HG03095 (cell line): Measurements from ENCODE around the gene VLDLR.
A peak's percentile ranks its signal among the peaks of the same experiment; 100 is the strongest.

Experiments
- ATAC-seq: cut with Tn5 transposase; IDR thresholded peaks from one replicate; pipeline ENCODE4 v1.9.1; 2021; ENCODE audit warnings: moderate library complexity; ENCODE audit not compliant: unreplicated experiment

The VLDLR gene

DNA sequence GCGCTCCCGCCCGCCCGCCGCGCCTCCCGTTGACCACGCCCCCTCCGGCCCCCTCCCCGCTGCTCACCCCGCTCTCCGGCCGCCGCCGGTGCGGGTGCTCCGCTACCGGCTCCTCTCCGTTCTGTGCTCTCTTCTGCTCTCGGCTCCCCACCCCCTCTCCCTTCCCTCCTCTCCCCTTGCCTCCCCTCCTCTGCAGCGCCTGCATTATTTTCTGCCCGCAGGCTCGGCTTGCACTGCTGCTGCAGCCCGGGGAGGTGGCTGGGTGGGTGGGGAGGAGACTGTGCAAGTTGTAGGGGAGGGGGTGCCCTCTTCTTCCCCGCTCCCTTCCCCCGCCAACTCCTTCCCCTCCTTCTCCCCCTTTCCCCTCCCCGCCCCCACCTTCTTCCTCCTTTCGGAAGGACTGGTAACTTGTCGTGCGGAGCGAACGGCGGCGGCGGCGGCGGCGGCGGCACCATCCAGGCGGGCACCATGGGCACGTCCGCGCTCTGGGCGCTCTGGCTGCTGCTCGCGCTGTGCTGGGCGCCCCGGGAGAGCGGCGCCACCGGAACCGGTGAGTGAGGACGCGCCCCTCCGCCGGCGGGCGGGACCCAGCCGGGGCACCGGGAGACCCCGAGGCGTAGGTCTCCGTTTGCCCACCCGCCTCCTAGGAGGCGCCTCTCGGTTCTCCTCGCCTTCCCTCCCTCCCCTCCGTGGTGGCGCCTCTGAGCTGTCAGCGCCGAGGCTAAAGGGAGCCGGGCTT lies at the start of gene VLDLR:
Gene VLDLR (plus strand): TSS at position 66 of the 739 bp plus-strand sequence. CDS start 403 bp downstream, at position 469.
- peak; percentile 37 for ATAC-seq

DNA sequence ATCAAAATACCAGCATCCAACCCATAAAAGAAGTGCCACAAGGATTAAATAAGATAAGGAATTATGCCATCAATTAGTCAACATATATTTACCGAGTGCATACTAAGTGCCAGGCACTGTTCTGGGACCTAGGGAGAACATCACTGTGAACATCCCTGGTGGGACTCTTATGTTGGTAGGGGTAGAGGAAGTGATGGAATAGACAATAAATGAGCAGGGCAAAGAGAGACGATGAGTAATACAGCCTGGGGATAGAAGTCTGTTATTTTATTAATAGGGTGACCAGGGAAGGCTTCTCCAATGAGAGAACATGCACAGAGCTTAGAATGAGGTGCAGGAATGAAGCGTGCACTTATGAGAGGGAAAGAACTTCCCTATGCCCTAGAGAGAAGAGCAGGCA lies 47.4 kb upstream of the VLDLR start:
- ATAC-seq, result no peak

DNA sequence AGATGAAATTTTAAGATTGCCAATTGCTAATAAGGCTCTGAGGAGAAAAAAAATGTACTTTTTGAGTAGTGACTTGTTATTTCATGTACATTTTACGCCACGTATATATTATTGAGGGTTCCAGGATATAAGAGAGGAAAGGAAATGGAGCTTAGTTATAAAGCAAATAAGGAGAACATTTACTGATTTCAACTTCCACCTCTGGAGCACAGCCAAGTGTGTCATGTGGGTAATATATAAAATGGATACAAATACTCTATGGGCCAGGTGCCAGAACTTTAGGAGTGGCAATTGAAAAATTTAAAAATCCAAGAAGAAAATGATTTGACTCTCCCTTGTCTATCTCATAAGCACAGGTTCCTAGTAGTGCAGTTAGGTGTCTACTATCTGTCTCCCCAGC lies 45.0 kb upstream of the VLDLR start:
- ATAC-seq, result no peak

DNA sequence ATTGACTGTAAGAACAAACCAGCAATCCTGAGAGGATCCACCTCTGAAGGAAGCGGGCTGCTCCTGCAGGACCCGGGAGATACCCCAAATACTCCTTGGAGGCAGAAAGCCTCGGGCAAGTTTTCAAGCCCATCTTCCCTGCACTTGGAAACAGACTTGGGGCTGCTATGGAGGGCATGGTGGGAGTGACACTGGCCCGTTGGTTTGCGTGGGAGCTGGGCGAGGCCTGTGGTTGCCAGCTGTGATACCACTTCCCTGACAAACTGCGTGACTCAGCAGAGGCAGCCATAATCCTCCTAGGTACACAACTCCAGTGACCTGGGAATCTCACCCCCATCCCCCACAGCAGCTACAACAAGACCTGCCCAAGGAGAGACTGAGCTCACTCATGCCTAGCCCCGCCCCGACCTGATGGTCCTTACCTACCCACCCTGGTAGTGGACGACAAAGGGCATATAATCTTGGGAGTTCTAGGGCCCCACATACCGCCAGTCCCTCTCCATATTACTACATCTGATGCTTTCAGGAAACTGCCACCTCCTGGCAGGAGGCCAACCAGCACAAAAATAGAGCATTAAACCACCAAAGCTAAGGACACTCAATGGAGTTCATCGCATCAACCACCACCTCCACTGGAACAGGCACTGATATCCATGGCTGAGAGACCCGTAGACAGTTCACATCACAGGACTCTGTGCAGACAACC lies 38.1 kb upstream of the VLDLR start:
- no peak for ATAC-seq

DNA sequence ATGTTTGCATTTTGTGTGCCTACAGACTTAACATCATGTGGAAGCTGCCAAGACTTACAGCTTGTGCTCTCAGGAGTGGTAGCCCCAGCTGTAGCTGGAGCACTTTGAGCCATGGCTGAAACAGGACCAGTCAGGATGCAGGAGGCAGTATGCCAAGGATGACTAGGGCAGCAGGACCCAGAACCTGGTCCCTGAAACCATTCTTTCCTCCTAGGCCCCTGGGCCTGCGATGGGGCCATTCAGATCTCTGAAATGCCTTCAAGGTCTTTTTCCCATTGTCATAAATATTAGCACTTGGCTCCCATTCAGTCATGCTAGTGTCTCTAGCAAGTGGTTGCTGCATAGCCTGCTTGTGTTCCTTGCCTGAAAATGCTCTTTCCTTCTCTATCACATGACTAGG lies 29.6 kb upstream of the VLDLR start:
- no peak for ATAC-seq

DNA sequence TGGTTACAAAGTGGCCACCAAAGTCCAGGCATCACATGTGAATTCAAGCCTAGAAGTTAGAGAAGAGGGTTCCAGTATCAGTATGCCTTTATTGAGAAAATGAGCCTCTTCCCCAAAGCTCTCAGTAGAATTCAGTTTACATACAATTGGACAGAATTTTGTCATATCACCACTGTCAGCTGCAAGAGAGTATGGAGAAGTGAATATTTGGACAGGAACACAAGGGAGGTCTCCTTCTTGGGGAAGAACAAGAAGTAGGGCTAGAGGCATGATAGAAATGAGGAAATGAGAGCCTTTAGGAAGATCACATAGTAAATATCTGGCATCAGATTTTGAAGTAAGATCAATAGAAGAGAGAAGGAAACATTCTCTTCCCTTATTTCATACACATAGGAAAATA lies 27.8 kb upstream of the VLDLR start:
- no peak for ATAC-seq

DNA sequence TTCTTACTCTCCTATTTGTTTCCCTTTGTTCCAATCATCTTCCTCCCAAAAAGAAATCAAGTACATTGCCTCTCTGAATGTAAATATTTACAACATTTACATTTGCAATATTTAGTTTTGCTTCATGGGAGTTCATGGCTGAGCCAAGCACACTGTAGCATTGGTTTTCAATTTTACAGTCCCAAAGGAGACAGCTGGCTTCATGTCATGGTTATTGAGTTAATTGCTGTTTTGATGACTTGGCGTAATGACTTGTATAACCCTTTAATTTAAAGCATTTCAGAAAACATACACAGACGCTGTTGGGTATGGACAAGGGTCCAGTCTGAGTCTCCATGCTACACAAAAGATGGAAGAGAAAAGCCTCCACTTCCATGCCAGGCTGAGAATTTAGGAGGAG lies 25.6 kb upstream of the VLDLR start:
- ATAC-seq, result no peak

DNA sequence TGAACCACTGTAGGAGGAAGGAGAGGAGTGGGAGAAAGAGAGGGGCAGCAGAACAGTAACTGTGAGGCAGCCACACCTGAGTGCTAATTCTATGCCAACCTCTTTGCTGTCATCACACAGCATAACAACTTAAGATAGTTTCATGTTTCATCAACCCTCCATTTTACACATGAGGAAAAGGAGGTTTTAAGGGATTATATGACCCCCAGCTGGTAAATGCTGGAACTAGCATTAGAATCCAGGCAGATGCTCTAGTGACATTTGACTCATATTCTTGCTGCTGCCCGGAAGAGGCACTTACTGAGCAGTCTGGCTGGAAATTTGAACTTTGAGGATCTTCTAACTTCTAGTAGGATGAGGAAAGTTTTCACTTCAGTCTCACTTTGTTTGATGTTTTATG lies 24.1 kb upstream of the VLDLR start:
- no peak for ATAC-seq

DNA sequence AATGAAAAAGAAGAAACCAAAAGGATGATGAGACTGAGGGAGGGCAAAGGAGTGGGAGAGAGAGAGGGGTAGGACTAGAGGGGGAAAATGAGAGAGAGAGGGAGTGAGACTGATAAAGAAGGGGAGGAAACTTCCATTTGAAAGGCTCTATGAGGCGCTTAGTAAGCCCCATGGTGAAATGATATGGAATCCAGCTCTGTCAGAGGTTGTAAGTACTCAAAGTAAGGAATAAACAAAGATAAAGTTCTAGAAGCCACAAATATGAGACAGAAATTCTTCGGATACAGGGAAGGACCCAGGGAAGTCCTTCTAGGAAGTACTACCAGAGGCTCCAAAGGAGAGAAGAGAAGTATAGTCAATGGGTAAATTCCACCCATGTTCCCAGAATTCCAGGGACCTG lies 21.7 kb upstream of the VLDLR start:
- ATAC-seq, result no peak

DNA sequence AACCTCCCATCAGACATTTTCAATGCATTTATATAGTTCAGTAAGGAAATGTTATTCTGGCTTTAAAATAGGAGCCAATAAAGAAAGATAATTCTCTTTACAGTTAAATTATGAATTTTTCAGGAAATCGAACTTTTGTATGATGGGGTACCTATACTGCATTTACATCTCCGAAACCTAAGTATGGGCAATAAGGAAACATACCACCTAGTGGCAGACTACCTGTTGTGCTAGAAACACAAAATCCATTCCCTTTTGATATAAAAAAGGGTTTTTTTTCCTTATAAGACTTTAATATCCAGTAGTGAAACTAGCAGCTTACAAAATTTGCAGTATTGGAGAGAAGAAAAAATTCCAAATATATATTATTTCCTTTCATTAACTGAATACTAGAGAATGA lies 21.3 kb upstream of the VLDLR start:
- no peak for ATAC-seq

DNA sequence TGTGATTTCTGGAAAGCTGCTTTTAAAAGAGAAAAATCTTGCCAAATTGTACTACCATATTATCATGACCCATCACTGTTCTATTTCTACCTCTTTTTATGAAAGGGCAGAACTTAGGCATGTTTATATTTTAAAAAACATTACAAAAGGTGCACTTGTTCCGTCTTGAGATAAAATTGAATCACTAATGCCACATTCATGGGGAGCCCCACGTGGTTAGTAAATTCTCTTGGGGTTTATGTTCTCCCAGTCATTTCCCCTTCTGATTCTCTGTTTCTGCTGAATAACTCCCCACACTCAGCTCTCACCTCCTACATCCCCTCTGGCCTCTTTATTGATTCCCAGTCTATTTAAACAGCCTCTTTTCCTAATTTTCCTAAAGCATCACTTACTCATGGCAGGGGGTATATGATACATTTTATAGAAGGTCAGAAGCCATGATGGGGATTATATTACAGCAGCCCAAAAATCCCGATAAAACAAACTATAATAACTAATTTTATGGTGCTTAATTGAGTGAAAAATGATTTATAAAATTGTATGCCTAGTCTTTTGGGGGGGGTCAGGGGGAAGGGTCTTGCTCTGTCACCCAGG lies 19.7 kb upstream of the VLDLR start:
- ATAC-seq, result no peak

DNA sequence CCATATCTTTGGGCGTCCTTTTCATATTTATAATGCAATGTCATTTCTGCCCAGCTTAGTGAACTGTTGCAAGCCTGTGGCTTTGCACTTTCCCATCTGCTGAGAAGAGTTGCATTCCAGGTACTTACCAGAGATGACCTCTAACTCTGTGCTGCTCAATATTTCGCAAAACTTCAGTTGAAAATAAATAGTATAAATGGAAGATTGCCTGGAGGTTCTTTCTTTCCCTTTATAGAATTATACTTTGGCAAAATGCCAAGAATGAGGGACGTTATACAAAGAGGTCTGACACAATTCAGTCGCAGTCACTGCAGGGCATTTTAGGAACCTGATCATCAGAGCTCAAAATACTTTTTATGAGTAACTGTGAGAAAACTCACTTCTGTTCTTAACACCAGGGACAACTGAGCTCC lies 18.9 kb upstream of the VLDLR start:
- ATAC-seq, result peak; percentile 66

DNA sequence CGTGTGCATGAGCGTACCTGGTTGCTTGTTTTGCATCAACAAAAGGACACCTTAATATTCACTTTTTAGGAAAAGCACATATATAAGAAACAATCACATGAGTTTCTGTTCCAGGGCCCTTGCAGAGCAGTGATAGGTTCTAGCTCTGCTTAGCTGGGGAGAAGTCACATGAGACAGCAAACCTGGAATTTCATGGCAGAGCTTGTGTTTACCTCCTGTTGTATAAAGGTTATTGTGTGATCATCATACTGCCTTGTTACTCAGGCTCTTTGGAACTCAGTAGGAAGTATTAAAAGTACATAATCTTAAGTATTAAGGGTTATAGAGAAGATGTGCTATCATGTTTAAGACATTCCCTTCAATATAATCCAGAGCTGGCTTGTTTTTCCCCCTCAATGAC lies 18.0 kb upstream of the VLDLR start:
- ATAC-seq, result no peak

DNA sequence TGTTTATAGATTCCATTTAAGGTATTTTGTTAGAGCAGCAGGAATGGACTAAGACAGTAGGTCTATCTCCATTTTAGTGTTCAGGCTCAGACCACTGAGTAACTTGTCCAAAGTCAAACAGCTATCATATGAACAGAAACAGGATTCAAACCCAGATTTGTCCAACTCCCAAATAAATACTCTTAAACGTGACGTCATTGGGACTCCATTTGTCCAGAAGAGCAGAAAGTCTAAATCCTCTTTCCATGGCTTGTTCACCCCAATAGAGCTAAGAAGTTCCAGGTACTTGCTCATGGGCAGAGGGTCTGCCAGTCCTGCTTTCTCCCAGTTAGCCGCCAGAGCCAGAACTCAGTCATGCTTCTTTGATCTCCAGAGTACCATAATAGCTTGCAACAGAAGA lies 16.3 kb upstream of the VLDLR start:
- no peak for ATAC-seq

DNA sequence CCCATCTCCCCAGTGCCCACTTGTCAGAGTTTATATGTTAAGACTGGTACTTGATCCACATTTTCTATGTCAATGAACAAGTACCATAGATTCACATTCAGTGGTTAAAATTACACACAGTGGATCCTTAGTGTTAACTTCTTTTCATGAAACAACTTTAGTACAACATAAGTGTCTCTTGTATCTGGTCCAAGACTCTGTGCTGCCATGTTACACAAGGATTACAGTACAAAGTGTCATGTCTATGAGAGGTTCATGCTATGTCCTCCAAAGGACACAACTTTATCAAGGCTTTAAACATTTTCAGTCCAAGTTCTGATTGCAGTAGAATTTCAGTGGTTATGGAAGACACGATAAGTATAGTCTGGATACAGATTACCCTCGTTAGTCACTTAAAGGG lies 13.3 kb upstream of the VLDLR start:
- no peak for ATAC-seq

DNA sequence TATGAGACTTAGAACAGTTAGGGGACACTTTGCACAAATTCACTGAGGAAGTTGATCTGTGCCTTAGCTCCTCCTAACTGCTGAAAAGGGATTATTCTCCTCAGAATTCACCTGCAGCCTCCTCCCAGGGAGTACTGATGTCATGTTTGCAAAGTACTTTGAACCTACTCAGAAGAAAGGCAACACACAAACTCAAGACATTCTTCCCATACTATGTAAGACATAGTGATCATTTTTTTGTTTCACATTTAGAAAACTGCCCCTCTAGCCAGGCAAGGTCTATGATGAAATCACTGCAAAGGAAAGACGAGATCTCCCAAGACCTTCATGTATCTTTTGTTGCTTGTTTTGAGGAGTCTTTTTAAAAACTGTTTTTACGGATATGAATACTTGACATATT lies 10.6 kb upstream of the VLDLR start:
- no peak for ATAC-seq

DNA sequence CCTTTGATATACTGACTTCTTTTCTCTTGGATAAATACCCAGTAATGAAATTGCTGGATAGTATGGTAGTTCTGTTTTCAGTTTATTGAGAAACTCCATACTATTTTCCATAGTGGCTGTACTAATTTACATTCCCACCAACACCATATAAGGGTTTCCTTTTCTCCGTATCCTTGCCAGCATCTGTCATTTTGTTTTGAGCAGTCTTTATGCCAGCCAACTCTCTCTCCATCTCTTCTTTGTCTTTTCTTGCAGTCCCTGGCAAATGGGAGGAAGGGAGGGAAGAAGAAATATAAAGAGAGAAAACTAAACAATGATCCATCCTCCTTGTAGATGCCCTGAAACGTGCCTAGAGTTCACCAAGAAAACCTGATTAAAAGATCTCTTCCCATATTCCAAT lies 9.6 kb upstream of the VLDLR start:
- no peak for ATAC-seq

DNA sequence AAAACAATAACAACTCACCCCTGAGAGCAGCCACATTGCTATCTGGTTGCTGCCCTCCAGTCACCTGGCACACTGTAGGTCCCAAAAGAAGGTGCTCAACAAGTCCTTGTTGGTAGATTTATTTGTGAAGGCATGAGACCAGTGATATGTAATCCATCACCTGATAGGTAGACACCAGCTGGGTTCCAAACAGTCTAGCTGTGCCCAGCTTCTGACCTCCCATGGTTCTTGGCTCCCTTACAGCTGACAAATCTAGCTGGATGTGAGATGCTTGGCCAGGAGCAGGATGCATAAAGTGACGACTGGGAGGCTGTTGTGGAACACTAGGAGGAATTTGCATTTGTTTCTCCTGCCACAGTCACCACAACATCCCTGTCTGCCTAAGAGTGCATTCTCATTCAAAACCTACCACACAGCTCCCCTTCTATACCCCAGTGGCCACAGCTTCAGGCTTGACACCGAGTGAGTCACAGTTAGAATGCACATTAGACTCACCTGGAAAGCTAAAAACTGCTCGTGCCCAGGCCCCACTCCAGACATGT lies 7.8 kb upstream of the VLDLR start:
- ATAC-seq, result no peak

DNA sequence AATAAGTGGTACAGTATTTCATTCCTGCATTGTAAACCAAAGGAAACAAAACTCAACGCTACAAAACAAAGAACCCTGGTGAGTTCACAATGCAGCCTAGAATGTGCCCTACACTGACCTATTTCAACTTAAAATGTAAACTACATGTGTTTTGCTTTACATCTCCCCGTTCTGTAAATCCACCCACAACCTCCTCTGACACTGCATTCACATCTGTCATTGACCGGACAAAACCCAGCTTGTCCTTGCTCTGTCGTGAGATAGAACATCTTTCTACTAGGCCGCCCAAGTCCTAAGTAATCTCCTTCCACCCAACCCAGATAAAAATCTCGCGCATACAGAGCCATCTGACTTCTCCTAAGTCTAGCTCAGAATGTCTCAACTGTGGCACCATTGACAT lies 6.1 kb upstream of the VLDLR start:
- ATAC-seq, result no peak

DNA sequence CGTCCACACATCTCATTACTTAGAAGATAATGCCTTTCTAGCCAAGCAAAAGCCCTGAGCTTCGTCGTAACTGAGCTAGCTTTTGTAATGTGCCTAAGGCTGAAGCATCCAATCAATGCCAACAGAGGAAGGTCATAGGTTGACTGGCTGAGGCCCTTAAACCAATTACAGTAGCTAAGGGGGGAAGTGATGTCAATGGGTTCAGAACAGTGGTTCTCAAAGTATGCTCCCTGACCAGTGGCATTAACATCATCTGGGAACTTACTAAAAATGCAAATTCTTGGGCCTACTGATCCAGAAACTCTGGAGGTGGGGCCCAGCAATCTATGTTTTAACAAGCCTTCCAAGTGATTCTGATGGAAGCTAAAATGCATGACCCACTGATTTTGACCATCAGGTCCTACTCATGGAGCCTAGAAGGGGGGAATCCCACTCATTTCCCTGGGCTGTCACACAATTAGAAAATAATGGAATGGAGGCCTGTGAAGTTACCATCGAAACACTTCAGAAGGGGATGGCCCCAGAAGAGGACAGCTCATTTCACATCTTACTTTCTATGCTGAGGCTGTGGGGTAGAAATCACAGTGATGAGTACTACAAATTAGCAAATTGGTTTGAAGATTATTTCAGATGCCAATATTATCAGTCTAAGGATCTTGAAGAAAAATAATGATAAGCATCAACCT lies 4.8 kb upstream of the VLDLR start:
- peak; percentile 56 for ATAC-seq

DNA sequence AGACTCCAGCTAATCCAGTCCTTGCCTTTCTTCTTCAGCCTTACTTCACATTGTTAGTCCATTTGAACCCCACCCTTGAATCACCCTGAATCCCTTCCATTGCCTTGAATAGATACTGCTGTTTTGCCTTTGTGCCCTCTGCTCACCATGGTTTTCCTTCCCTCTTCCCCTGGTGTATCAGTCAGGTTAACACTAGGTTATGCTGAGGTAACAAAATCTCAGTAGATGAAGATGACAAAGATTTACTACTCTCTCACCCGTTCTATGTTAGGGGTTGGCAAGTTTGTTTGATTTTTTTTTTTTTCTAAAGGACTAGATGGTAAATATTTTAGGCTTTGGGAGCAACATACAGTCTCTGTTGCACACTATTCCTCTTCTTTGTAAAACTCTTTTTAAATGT lies 3.3 kb upstream of the VLDLR start:
- no peak for ATAC-seq
